Colonic mucosa (tissue), 4 donors: ENCODE measurements around the gene CDKN1A. TPM values are rescaled to one million over a fixed set of nuclear protein-coding genes. Genes with fewer than 3 reads are reported as not detected.
"Not testable (repeated sequence)": the region's sequence is repeated elsewhere in the genome, so short reads cannot be mapped to it uniquely, and the experiment has no call there.

Experiments used
- DNase-seq: peaks from one replicate; pipeline ENCODE4 v3.0.0-alpha.2; 2020
- H3K27ac ChIP-seq: fragments of 200-600 bp; one replicate; pipeline ENCODE4 v1.8.0; 2021
- H3K27me3 ChIP-seq: fragments of 200-600 bp; one replicate; pipeline ENCODE4 v1.8.0; 2021
- H3K36me3 ChIP-seq: fragments of 200-600 bp; one replicate; pipeline ENCODE4 v1.8.0; 2021
- H3K4me1 ChIP-seq: fragments of 200-600 bp; one replicate; pipeline ENCODE4 v1.8.0; 2021; ENCODE audit warnings: mild to moderate bottlenecking
- H3K4me3 ChIP-seq: fragments of 200-600 bp; one replicate; pipeline ENCODE4 v1.8.0; 2021
- H3K9ac ChIP-seq, 2 donors: one replicate each; pipeline ENCODE4 v1.7.0; 2013; ENCODE audit warnings: control low read depth in 2 of 2, low read depth in 2 of 2, low read length in 2 of 2
- H3K9me3 ChIP-seq: fragments of 200-600 bp; one replicate; pipeline ENCODE4 v1.8.0; 2021
- intact Hi-C: fragments of 100-400 bp; cut with DNase I; formaldehyde crosslinking; loops from one replicate; pipeline ENCODE4 v1.14.1; 2022
- total RNA-seq, 2 donors: library from RNA; stranded (reverse); fragmentation: NEBNext Ultra II Directional in 1 of 2; extraction: Animal tissue kit (Norgen Biotek cat#: 25700) in 1 of 2; gene quantifications; one replicate each; pipeline ENCODE4 v1.2.1, GENCODE V29; 2021
- TF ChIP-seq, protein P1 (sequence below): fragments of 200-600 bp; IDR thresholded peaks from one replicate; pipeline ENCODE4 v1.8.0; 2022; ENCODE audit warnings: antibody characterized with exemption, mild to moderate bottlenecking
- donor health status: healthy.
- donor health status: DM: no; HTN: no; CAD: no.
- donor health status: DM: no; HTN: no; CAD: no.

The CDKN1A gene
- total RNA-seq, 2 donors from 2014 or later = 157 to 286 TPM

- Histone ChIP-seq H3K4me3 (no peak overlapping the region), H3K36me3 (no peaks in the 10 kb centered on the region), H3K9ac (no peak overlapping the region), H3K9me3 (no peaks in the 10 kb centered on the region), H3K27ac (no peak overlapping the region), H3K27me3 (no peaks in the 10 kb centered on the region), H3K4me1 (peaks cover 3% of the 10 kb centered on the region)
- DNase-seq = no peak
- intact Hi-C loops = no loop called here
- TF ChIP-seq, protein P1, sequence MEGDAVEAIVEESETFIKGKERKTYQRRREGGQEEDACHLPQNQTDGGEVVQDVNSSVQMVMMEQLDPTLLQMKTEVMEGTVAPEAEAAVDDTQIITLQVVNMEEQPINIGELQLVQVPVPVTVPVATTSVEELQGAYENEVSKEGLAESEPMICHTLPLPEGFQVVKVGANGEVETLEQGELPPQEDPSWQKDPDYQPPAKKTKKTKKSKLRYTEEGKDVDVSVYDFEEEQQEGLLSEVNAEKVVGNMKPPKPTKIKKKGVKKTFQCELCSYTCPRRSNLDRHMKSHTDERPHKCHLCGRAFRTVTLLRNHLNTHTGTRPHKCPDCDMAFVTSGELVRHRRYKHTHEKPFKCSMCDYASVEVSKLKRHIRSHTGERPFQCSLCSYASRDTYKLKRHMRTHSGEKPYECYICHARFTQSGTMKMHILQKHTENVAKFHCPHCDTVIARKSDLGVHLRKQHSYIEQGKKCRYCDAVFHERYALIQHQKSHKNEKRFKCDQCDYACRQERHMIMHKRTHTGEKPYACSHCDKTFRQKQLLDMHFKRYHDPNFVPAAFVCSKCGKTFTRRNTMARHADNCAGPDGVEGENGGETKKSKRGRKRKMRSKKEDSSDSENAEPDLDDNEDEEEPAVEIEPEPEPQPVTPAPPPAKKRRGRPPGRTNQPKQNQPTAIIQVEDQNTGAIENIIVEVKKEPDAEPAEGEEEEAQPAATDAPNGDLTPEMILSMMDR = no peak
These were observed 28.6 kb upstream of the CDKN1A start for GRCh38 chr6:36649701-36650484.

DNA sequence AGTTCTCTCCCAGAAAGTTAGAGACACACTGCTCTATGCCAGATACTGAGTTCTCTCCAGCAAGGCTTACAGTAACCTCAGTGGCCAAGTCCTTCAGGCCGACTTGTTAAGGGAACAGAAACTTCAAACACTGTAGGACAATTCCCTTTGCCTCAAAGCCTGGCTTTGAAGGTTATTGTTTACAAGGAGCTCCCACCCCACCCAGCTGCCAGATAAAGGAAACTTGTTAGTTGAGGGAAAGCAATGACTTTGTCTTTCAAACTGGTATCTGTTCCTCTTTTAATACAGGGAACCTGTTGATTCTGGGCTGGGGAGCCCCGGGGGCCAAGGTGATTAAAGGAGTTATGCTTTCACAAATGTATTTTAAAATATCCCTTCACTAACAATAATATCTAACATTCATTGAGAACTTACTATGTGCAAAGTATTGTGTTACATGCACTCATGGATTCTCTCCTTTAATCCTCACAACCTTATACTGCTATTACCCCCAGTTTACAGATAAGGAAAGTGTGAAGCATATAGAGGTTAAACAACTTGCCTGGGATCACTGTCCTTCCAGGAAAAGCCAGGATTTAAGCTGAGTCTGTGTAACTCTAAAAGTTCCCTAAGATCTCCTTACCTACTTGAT is 27.6 kb upstream of the CDKN1A start:
- no peaks in the 10 kb centered on the region for H3K27me3 ChIP-seq
- H3K27ac ChIP-seq = peak overlapping the region; percentile 28
- H3K4me3 ChIP-seq = no peak overlapping the region
- DNase-seq = peak; percentile 63
- H3K9ac ChIP-seq = peak overlapping the region in 1 of 2 donors; percentile 35
- intact Hi-C loops = no loop called here
- H3K36me3 ChIP-seq = no peaks in the 10 kb centered on the region
- peaks cover 3% of the 10 kb centered on the region for H3K4me1 ChIP-seq
- TF ChIP-seq, protein P1 = no peak
- H3K9me3 ChIP-seq = no peaks in the 10 kb centered on the region

DNA sequence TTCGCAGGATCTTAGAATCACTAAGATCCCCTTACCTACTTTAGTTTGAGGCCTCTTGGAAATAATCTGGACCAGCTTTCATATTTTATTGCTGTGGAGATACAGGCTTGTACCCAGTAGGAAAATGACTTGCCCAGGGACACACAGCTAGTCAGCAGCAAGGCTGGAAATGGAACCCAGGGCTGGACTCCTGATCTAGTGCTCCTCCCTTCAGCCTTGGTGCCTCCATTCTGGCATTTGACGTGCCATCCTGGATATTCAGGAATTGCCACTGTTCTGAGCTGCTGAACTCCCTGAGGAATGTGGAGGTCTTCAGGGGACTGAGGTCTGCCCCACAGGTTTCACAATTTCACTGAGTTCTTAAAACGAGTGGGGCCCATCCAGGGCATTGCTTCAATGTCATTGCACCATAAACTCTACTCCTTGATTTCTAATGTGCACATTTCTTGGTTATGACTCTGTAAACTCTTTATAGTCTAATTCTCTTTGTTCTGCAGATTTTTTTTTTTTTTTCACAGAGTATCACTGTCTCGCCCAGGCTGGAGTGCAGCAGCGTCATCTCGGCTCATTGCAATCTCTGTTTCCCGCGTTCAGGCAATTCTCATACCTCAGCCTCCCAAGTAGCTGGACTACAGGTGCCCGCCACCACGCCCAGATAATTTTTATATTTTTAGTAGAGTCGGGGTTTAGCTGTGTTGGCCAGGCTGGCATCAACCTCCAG is 26.7 kb upstream of the CDKN1A start:
- Histone ChIP-seq H3K9me3 (no peaks in the 10 kb centered on the region), H3K9ac (peak overlapping the region in 1 of 2 donors; percentile 35), H3K27me3 (no peaks in the 10 kb centered on the region), H3K4me1 (peaks cover 3% of the 10 kb centered on the region), H3K4me3 (no peak overlapping the region), H3K27ac (peak overlapping the region; percentile 28), H3K36me3 (no peaks in the 10 kb centered on the region)
- TF ChIP-seq, protein P1 = no peak
- intact Hi-C loops = no loop called here
- DNase-seq = no peak

GRCh38 chr6:36654469-36654868 is 24.0 kb upstream of the CDKN1A start:
- H3K4me1 ChIP-seq, DNase-seq, intact Hi-C loops, H3K36me3 ChIP-seq, H3K4me3 ChIP-seq, H3K27me3 ChIP-seq, H3K27ac ChIP-seq, H3K9ac ChIP-seq, H3K9me3 ChIP-seq: not testable (repeated sequence)

- no peaks in the 10 kb centered on the region for H3K27me3 ChIP-seq
- TF ChIP-seq, protein P1 = no peak
- intact Hi-C loops = no loop called here
- no peak for DNase-seq
- no peak overlapping the region for H3K27ac ChIP-seq
- H3K9me3 ChIP-seq = no peaks in the 10 kb centered on the region
- no peak overlapping the region for H3K9ac ChIP-seq
- no peaks in the 10 kb centered on the region for H3K36me3 ChIP-seq
- H3K4me1 ChIP-seq = peaks cover 3% of the 10 kb centered on the region
- no peak overlapping the region for H3K4me3 ChIP-seq
These were observed 23.3 kb upstream of the CDKN1A start for GRCh38 chr6:36655085-36655724.
